SK-N-SH (cell line): ENCODE results near the gene MRPL9. TPM values are rescaled to one million over a fixed set of nuclear protein-coding genes. Genes with fewer than 3 reads are reported as not detected.

Experiments used
- CTCF ChIA-PET: fragments of 300-600, 350-600 bp; formaldehyde crosslinking; extraction: SDS; loops from one replicate; lab custom pipeline; 2021; lab: Yijun Ruan, JAX
- POLR2A ChIA-PET: fragments of 350-600 bp; sonication (Branson Sonifier 250); formaldehyde crosslinking; extraction: SDS; loops from one replicate; lab custom pipeline; 2020; ENCODE audit warnings: antibody characterized with exemption, inconsistent platforms; lab: Yijun Ruan, JAX
- DNase-seq: peaks from one replicate; pipeline ENCODE4 v3.0.0; 2012
- H2AFZ ChIP-seq: fragments of 200-600 bp; sonication (generic); 2 replicates; pipeline ENCODE4 v1.8.1; 2016; ENCODE audit warnings: antibody characterized with exemption, mild to moderate bottlenecking, low read depth
- H3F3A ChIP-seq: fragments of 200-600 bp; sonication (generic); replicated peaks from 2 replicates; pipeline ENCODE3; 2016; ENCODE audit warnings: antibody characterized with exemption, mild to moderate bottlenecking; ENCODE audit not compliant: insufficient read depth
- H3K27ac ChIP-seq, 2 experiments: fragments of 200-500 bp in 1 of 2; fragments of 200-600 bp in 1 of 2; sonication (Bioruptor generic) in 1 of 2; sonication (generic), shearing (Covaris generic) in 1 of 2; 2 replicates each; pipeline versions ENCODE4 v1.5.1 to v1.6.1; 2014 to 2016; ENCODE audit warnings: low read depth in 2 of 2, inconsistent platforms in 1 of 2, low read length in 1 of 2, mild to moderate bottlenecking in 1 of 2, mixed read lengths in 1 of 2
- H3K27me3 ChIP-seq: fragments of 200-600 bp; sonication (generic), shearing (Covaris generic); 2 replicates; pipeline ENCODE4 v1.6.1; 2016; ENCODE audit warnings: mixed run types; ENCODE audit not compliant: insufficient read depth
- H3K36me3 ChIP-seq, 2 experiments: fragments of 200-500 bp in 1 of 2; fragments of 200-600 bp in 1 of 2; sonication (Bioruptor generic) in 1 of 2; sonication (generic) in 1 of 2; replicated peaks in 1 of 2; 2 replicates each; pipeline versions ENCODE3 to v1.5.1; 2014 to 2016; ENCODE audit warnings: low read length in 1 of 2, mild to moderate bottlenecking in 1 of 2; ENCODE audit not compliant: insufficient read depth in 2 of 2, control insufficient read depth in 1 of 2
- H3K4me1 ChIP-seq, 2 experiments: fragments of 200-500 bp in 1 of 2; fragments of 200-600 bp in 1 of 2; sonication (Bioruptor generic) in 1 of 2; sonication (generic), shearing (Covaris generic) in 1 of 2; 2 replicates each; pipeline versions ENCODE4 v1.5.1 to v1.6.1; 2014 to 2016; ENCODE audit warnings: low read depth in 1 of 2, low read length in 1 of 2, mixed run types in 1 of 2; ENCODE audit not compliant: insufficient read depth in 2 of 2, control insufficient read depth in 1 of 2
- H3K4me2 ChIP-seq: fragments of 200-600 bp; sonication (generic), shearing (Covaris generic); 2 replicates; pipeline ENCODE4 v1.6.1; 2017; ENCODE audit warnings: mixed run types
- H3K4me3 ChIP-seq, 2 experiments: fragments of 200-500 bp in 1 of 2; fragments of 200-600 bp in 1 of 2; sonication (Bioruptor generic) in 1 of 2; sonication (generic), shearing (Covaris generic) in 1 of 2; 2 replicates each; pipeline versions ENCODE4 v1.5.1 to v1.8.1; 2014 to 2016; ENCODE audit warnings: low read depth in 2 of 2, inconsistent platforms in 1 of 2, low read length in 1 of 2, mild to moderate bottlenecking in 1 of 2, mixed read lengths in 1 of 2, moderate library complexity in 1 of 2
- H3K79me2 ChIP-seq: fragments of 200-600 bp; sonication (generic); 2 replicates; pipeline ENCODE4 v1.8.1; 2017; ENCODE audit warnings: mild to moderate bottlenecking; ENCODE audit not compliant: insufficient read depth
- H3K9ac ChIP-seq: fragments of 200-600 bp; sonication (generic); 2 replicates; pipeline ENCODE4 v1.6.1; 2017; ENCODE audit warnings: mixed run types
- H3K9me2 ChIP-seq: fragments of 200-600 bp; sonication (generic); 2 replicates; pipeline ENCODE4 v1.6.1; 2017; ENCODE audit warnings: mixed run types
- H3K9me3 ChIP-seq: fragments of 200-600 bp; sonication (generic); 2 replicates; pipeline ENCODE4 v1.6.1; 2017; ENCODE audit warnings: mixed run types, mild to moderate bottlenecking, moderate library complexity
- H4K20me1 ChIP-seq: fragments of 200-600 bp; sonication (generic); 2 replicates; pipeline ENCODE4 v1.6.1; 2017; ENCODE audit warnings: mild to moderate bottlenecking, mixed run types; ENCODE audit not compliant: insufficient read depth
- CHD2 ChIP-seq: fragments of 150-350 bp; IDR thresholded peaks from 2 replicates; pipeline ENCODE4 v1.6.1; 2018; ENCODE audit warnings: low read length; ENCODE audit not compliant: partially characterized antibody
- EP300 ChIP-seq, 2 experiments: IDR thresholded peaks; 2 replicates each; pipeline versions ENCODE4 v1.4.0 to v1.6.1; 2012; ENCODE audit warnings: borderline replicate concordance in 1 of 2, low read depth in 1 of 2, low read length in 1 of 2
- FOXM1 ChIP-seq: IDR thresholded peaks from 2 replicates; pipeline ENCODE4 v1.4.0; 2012; ENCODE audit warnings: low read depth, mild to moderate bottlenecking
- JUND ChIP-seq: IDR thresholded peaks from 2 replicates; pipeline ENCODE4 v1.4.0; 2012
- MEF2A ChIP-seq: IDR thresholded peaks from 2 replicates; pipeline ENCODE4 v1.4.0; 2012; ENCODE audit warnings: low read depth, borderline replicate concordance
- MXI1 ChIP-seq: IDR thresholded peaks from 2 replicates; pipeline ENCODE4 v1.6.1; 2012; ENCODE audit warnings: mild to moderate bottlenecking, low read depth, low read length, improper control_type of control experiment
- POLR2AphosphoS5 ChIP-seq: IDR thresholded peaks from 2 replicates; pipeline ENCODE4 v1.6.1; 2012; ENCODE audit warnings: low read depth, low read length
- RAD21 ChIP-seq: IDR thresholded peaks from 2 replicates; pipeline ENCODE4 v1.6.1; 2012; ENCODE audit warnings: mild to moderate bottlenecking, low read length
- RXRA ChIP-seq: IDR thresholded peaks from 2 replicates; pipeline ENCODE4 v1.4.0; 2012; ENCODE audit warnings: low read depth, mild to moderate bottlenecking, borderline replicate concordance
- TEAD4 ChIP-seq: IDR thresholded peaks from 2 replicates; pipeline ENCODE4 v1.4.0; 2012; ENCODE audit warnings: mild to moderate bottlenecking, borderline replicate concordance; ENCODE audit not compliant: insufficient read depth
- YY1 ChIP-seq: IDR thresholded peaks from 2 replicates; pipeline ENCODE4 v1.4.0; 2012; ENCODE audit warnings: low read depth, mild to moderate bottlenecking
- WGBS: methylation state at CpG from one replicate; pipeline ENCODE4 v1.1.6; 2017; ENCODE audit warnings: low lambda C conversion rate; 5-methylcytosine and 5-hydroxymethylcytosine counted together
- polyA plus RNA-seq, 3 experiments: library from polyadenylated mRNA; depleted of rRNA; stranded (reverse); fragments of >200 nt; gene quantifications; 2 replicates each; pipeline ENCODE4 v1.2.3, GENCODE V29; 2012
- TF ChIP-seq, protein P1 (sequence below): fragments of 200-600 bp; sonication (generic); IDR thresholded peaks from 2 replicates; pipeline ENCODE4 v1.6.1; 2017; ENCODE audit warnings: antibody characterized with exemption, mild to moderate bottlenecking, moderate library complexity
- TF ChIP-seq, protein P2 (sequence below): fragments of 150-350 bp; IDR thresholded peaks from 2 replicates; pipeline ENCODE4 v1.6.1; 2017; ENCODE audit warnings: antibody characterized with exemption, low read length, low read depth, borderline replicate concordance
- TF ChIP-seq, protein P3 (sequence below): IDR thresholded peaks from 2 replicates; pipeline ENCODE4 v1.4.0; 2012; ENCODE audit warnings: low read depth, borderline replicate concordance
- TF ChIP-seq, protein P4 (sequence below): IDR thresholded peaks from 2 replicates; pipeline ENCODE4 v1.4.0; 2012; ENCODE audit warnings: low read depth, borderline replicate concordance
- TF ChIP-seq, protein P5 (sequence below): fragments of 150-350 bp; IDR thresholded peaks from 2 replicates; pipeline ENCODE4 v1.6.1; 2016; ENCODE audit warnings: mild to moderate bottlenecking, low read depth, low read length
- TF ChIP-seq, protein P6 (sequence below): IDR thresholded peaks from 2 replicates; pipeline ENCODE4; 2012

Gene MRPL9
- polyA plus RNA-seq, 1 of the 3 experiments (the other 2 are of a cell fraction): 76.2 TPM

DNA sequence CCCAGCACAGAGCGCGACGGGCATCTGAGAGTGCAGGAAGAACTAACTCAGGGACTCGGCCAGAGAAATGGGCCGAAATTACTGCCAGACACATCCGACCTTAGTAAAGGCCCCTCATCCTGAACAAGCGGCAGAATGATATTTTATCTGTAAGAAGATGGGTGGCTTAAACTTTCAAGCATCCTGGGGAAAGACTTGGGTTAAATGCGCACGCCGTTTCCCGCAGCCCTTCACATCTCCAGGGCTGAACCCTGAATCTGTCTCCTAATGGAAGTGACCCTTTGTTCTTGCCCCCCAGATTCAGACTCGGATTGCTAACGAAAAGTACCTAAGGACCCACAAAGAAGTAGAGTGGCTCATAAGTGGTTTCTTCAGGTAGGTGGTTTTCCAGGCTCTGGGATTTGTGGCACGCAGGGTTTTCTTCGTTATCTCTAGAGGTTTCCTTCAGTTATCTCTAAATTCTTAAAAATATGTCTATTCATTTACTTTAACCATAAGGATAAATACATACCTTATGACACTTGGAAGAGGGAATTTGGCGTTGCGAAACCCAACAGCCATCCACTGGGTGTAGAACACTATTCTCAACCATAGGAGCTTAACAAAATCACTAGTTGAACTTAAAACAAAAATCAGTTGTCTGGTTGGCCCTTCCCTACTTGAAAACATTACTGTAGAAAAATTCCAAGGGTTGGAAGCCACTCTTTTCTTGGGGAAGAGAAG, 41.3 kb downstream of the MRPL9 start (continued):
- TF ChIP-seq, protein P1, sequence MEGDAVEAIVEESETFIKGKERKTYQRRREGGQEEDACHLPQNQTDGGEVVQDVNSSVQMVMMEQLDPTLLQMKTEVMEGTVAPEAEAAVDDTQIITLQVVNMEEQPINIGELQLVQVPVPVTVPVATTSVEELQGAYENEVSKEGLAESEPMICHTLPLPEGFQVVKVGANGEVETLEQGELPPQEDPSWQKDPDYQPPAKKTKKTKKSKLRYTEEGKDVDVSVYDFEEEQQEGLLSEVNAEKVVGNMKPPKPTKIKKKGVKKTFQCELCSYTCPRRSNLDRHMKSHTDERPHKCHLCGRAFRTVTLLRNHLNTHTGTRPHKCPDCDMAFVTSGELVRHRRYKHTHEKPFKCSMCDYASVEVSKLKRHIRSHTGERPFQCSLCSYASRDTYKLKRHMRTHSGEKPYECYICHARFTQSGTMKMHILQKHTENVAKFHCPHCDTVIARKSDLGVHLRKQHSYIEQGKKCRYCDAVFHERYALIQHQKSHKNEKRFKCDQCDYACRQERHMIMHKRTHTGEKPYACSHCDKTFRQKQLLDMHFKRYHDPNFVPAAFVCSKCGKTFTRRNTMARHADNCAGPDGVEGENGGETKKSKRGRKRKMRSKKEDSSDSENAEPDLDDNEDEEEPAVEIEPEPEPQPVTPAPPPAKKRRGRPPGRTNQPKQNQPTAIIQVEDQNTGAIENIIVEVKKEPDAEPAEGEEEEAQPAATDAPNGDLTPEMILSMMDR: no peak

DNA sequence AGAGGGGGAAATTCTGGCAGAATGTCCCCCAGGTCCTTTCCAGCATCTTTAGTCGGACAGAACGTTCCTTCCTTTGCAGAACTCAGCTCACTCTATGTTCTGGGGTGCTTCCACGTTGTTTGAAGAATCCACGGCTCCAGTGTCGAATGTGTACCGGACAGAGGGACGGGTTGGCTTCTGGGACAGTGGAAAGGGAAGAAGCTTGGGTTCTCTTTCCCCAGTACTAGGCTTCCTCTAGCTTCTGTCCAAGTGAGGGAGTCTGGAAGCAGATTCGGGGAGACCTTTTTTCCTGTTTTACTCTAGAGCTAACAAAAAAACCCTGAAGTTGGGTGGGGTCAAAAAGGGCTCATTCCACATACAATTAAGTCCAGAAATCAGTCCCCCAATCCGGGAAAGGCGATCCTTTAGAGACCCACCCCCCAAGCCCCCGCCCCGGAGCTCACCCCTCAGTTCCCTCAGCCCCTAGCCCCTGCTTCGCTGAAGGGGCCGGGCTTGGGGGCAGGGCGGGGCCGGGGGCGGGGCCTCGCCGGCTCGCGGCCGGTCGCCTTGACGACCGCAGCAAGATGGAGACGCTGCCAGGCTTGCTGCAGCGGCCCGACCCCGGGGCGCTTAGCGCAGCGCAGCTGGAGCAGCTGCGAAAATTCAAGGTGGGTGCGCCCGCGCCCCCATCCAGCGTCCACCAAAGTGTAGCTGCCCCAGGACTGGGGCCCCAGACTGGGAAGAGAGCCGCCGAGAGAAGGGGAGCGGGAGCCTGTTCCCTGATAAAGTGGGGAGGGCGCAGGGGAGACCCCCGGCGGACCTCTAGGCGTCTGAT, 42.1 kb downstream of the MRPL9 start, which contains the start of gene RIIAD1:
Gene RIIAD1, plus strand, starts transcription at position 549 of the 814 bp plus-strand sequence. Its CDS starts 15 bp downstream, at position 564.
- Histone ChIP-seq H3F3A (no peaks in the 10 kb centered on the region), H4K20me1 (no peaks in the 10 kb centered on the region), H3K79me2 (no peaks in the 10 kb centered on the region), H3K4me3 (peak within 1 kb of the TSS; percentile 59 to 73), H3K36me3 (no peaks in the 10 kb centered on the region), H3K9me2 (no peaks in the 10 kb centered on the region), H3K9me3 (no peaks in the 10 kb centered on the region), H2AFZ (peak within 1 kb of the TSS; percentile 90), H3K27me3 (peaks cover 21% of the 10 kb centered on the region), H3K27ac (peak within 1 kb of the TSS in 1 of 2 experiments; percentile 44; a peak in 2 of 4 replicates), H3K4me2 (peak within 1 kb of the TSS; percentile 83), H3K9ac (no peak within 1 kb of the TSS), H3K4me1 (peaks cover 0 to 36% of the 10 kb centered on the region in 2 experiments; a peak in 3 of 4 replicates)
- POLR2A ChIA-PET: no interaction called here
- WGBS: 23% methylated on average over 21 of the region's 44 CpGs
- peak; percentile 93 for DNase-seq
- CTCF ChIA-PET: interaction anchor here (0.7 to 2.8 kb wide), 10 partner anchors 7 to 420 kb away, joined by 3 to 13 read pairs (median 3); partner anchors contain the start of gene S100A10
- TF ChIP-seq YY1: 0 out of 2 replicates have a peak, but pooled peaks have one; percentile 29
- no peak for TF ChIP-seq RXRA
- TF ChIP-seq CHD2: no peak
- no peak for TF ChIP-seq EP300 (IDR thresholded peaks at IDR 0.05; ENCODE audit: borderline replicate concordance in 1 of 2, low read depth in 1 of 2, low read length in 1 of 2)
- peak; percentile 61; the same call in 1 of the 2 replicates for TF ChIP-seq MXI1
- TF ChIP-seq, protein P2, sequence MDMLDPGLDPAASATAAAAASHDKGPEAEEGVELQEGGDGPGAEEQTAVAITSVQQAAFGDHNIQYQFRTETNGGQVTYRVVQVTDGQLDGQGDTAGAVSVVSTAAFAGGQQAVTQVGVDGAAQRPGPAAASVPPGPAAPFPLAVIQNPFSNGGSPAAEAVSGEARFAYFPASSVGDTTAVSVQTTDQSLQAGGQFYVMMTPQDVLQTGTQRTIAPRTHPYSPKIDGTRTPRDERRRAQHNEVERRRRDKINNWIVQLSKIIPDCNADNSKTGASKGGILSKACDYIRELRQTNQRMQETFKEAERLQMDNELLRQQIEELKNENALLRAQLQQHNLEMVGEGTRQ: no peak
- TF ChIP-seq, protein P3, sequence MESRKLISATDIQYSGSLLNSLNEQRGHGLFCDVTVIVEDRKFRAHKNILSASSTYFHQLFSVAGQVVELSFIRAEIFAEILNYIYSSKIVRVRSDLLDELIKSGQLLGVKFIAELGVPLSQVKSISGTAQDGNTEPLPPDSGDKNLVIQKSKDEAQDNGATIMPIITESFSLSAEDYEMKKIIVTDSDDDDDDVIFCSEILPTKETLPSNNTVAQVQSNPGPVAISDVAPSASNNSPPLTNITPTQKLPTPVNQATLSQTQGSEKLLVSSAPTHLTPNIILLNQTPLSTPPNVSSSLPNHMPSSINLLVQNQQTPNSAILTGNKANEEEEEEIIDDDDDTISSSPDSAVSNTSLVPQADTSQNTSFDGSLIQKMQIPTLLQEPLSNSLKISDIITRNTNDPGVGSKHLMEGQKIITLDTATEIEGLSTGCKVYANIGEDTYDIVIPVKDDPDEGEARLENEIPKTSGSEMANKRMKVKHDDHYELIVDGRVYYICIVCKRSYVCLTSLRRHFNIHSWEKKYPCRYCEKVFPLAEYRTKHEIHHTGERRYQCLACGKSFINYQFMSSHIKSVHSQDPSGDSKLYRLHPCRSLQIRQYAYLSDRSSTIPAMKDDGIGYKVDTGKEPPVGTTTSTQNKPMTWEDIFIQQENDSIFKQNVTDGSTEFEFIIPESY: no peak
- no peak for TF ChIP-seq JUND
- TF ChIP-seq, protein P4, sequence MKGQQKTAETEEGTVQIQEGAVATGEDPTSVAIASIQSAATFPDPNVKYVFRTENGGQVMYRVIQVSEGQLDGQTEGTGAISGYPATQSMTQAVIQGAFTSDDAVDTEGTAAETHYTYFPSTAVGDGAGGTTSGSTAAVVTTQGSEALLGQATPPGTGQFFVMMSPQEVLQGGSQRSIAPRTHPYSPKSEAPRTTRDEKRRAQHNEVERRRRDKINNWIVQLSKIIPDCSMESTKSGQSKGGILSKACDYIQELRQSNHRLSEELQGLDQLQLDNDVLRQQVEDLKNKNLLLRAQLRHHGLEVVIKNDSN: no peak
- TF ChIP-seq TEAD4: no peak
- TF ChIP-seq, protein P1: peak; percentile 45
- TF ChIP-seq MEF2A: no peak
- TF ChIP-seq POLR2AphosphoS5: no peak
- no peak for TF ChIP-seq FOXM1
- TF ChIP-seq, protein P5, sequence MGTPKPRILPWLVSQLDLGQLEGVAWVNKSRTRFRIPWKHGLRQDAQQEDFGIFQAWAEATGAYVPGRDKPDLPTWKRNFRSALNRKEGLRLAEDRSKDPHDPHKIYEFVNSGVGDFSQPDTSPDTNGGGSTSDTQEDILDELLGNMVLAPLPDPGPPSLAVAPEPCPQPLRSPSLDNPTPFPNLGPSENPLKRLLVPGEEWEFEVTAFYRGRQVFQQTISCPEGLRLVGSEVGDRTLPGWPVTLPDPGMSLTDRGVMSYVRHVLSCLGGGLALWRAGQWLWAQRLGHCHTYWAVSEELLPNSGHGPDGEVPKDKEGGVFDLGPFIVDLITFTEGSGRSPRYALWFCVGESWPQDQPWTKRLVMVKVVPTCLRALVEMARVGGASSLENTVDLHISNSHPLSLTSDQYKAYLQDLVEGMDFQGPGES: no peak
- TF ChIP-seq, protein P6, sequence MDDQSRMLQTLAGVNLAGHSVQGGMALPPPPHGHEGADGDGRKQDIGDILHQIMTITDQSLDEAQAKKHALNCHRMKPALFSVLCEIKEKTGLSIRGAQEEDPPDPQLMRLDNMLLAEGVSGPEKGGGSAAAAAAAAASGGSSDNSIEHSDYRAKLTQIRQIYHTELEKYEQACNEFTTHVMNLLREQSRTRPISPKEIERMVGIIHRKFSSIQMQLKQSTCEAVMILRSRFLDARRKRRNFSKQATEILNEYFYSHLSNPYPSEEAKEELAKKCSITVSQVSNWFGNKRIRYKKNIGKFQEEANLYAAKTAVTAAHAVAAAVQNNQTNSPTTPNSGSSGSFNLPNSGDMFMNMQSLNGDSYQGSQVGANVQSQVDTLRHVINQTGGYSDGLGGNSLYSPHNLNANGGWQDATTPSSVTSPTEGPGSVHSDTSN: no peak
- TF ChIP-seq RAD21: peak; percentile 38
